ENCODE data around the gene CREG2.

- TF ChIP-seq EZH2phosphoT487 (IDR thresholded peaks at IDR 0.05; ENCODE audit: insufficient read depth, low read depth), result no peak
- no peak for TF ChIP-seq EZH2 (IDR thresholded peaks at IDR 0.05; ENCODE audit: insufficient read depth, poor library complexity, severe bottlenecking)
These were observed 58.3 kb downstream of the CREG2 start for GRCh38 chr2:101329026-101329425.

Data from GM23248 (cell line).